Measurements from ENCODE around the gene ZNF160. TPM values are rescaled to one million over a fixed set of nuclear protein-coding genes. Genes with fewer than 3 reads are reported as not detected.
A peak's percentile ranks its signal among the peaks of the same experiment; 100 is the strongest.
"Not testable (repeated sequence)": the region's sequence is repeated elsewhere in the genome, so short reads cannot be mapped to it uniquely, and the experiment has no call there.

ZNF160 gene
- total and polyA plus RNA-seq, 2 experiments from 2014 or later = 53.8 to 110 TPM

- no peak for DNase-seq (ENCODE audit: low read depth in 1 of 2, low spot score in 1 of 2)
- TF ChIP-seq CTCF (IDR thresholded peaks at IDR 0.05; ENCODE audit: low read depth, low read length) = no peak
- H3K4me3 ChIP-seq = peak overlapping the region; percentile 80
- H3K27ac ChIP-seq = no peak overlapping the region
- no peaks in the 10 kb centered on the region for H3K27me3 ChIP-seq
- H3K4me1 ChIP-seq (ENCODE audit: low read depth) = peaks cover 3% of the 10 kb centered on the region
- H3K9me3 ChIP-seq (ENCODE audit: low read depth) = no peaks in the 10 kb centered on the region
- H3K36me3 ChIP-seq = no peaks in the 10 kb centered on the region
These were observed 28.5 kb upstream of the ZNF160 start for GRCh38 chr19:53131727-53132126.

GRCh38 chr19:53131085-53131590 is 27.9 kb upstream of the ZNF160 start:
- peaks cover 3% of the 10 kb centered on the region for H3K4me1 ChIP-seq (ENCODE audit: low read depth)
- H3K27me3 ChIP-seq = no peaks in the 10 kb centered on the region
- no peak for TF ChIP-seq CTCF (IDR thresholded peaks at IDR 0.05; ENCODE audit: low read depth, low read length)
- H3K4me3 ChIP-seq = no peak overlapping the region
- DNase-seq (ENCODE audit: low read depth in 1 of 2, low spot score in 1 of 2) = no peak
- no peak overlapping the region for H3K27ac ChIP-seq
- no peaks in the 10 kb centered on the region for H3K36me3 ChIP-seq
- no peaks in the 10 kb centered on the region for H3K9me3 ChIP-seq (ENCODE audit: low read depth)

GRCh38 chr19:53130506-53130905 is 27.3 kb upstream of the ZNF160 start:
- Histone ChIP-seq H3K36me3 (no peaks in the 10 kb centered on the region), H3K9me3 (ENCODE audit: low read depth) (no peaks in the 10 kb centered on the region), H3K4me3 (no peak overlapping the region), H3K4me1 (ENCODE audit: low read depth) (peaks cover 3% of the 10 kb centered on the region), H3K27ac (no peak overlapping the region), H3K27me3 (no peaks in the 10 kb centered on the region)
- no peak for DNase-seq (ENCODE audit: low read depth in 1 of 2, low spot score in 1 of 2)
- TF ChIP-seq CTCF (IDR thresholded peaks at IDR 0.05; ENCODE audit: low read depth, low read length) = no peak

GRCh38 chr19:53126733-53127526 is 23.7 kb upstream of the ZNF160 start:
- H3K4me3 ChIP-seq; DNase-seq (ENCODE audit: low read depth in 1 of 2, low spot score in 1 of 2); H3K27me3 ChIP-seq; H3K36me3 ChIP-seq; H3K9me3 ChIP-seq (ENCODE audit: low read depth); H3K4me1 ChIP-seq (ENCODE audit: low read depth): not testable (repeated sequence)
- H3K27ac ChIP-seq = peak overlapping the region; percentile 87

- no peak for DNase-seq (ENCODE audit: low read depth in 1 of 2, low spot score in 1 of 2)
- Histone ChIP-seq H3K9me3 (ENCODE audit: low read depth) (no peaks in the 10 kb centered on the region), H3K27ac (no peak overlapping the region), H3K4me1 (ENCODE audit: low read depth) (peaks cover 3% of the 10 kb centered on the region), H3K36me3 (no peaks in the 10 kb centered on the region), H3K27me3 (no peaks in the 10 kb centered on the region), H3K4me3 (no peak overlapping the region)
- TF ChIP-seq CTCF (IDR thresholded peaks at IDR 0.05; ENCODE audit: low read depth, low read length) = no peak
These were observed 20.2 kb upstream of the ZNF160 start for GRCh38 chr19:53123400-53123799.

- Histone ChIP-seq H3K4me3 (no peak overlapping the region), H3K36me3 (peaks cover 40% of the 10 kb centered on the region), H3K9me3 (ENCODE audit: low read depth) (no peaks in the 10 kb centered on the region), H3K4me1 (ENCODE audit: low read depth) (no peaks in the 10 kb centered on the region), H3K27me3 (no peaks in the 10 kb centered on the region), H3K27ac (no peak overlapping the region)
- TF ChIP-seq CTCF (IDR thresholded peaks at IDR 0.05; ENCODE audit: low read depth, low read length) = no peak
- DNase-seq (ENCODE audit: low read depth in 1 of 2, low spot score in 1 of 2) = no peak
These were observed 9.1 kb upstream of the ZNF160 start for GRCh38 chr19:53112286-53112685.

Measured in cardiac muscle cell (in vitro differentiated cells and primary cell).